Spleen (tissue), 7 donors: Measurements from ENCODE around the gene HBZ.

ENCODE experiments used
- CTCF ChIP-seq, 11 experiments: fragments of 200-600 bp in 7 of 11; fragments of 450-650 bp in 4 of 11; sonication (generic) in 4 of 11; IDR thresholded peaks in 8 of 11; conservative IDR thresholded peaks in 3 of 11; 1 replicate in 7 of 11; 2 replicates in 4 of 11; pipeline versions ENCODE4 v1.4.0 to v1.8.0; 2016 to 2021; ENCODE audit warnings: antibody characterized with exemption in 11 of 11, inconsistent platforms in 4 of 11, mild to moderate bottlenecking in 1 of 11
- POLR2A ChIP-seq, 3 donors: fragments of 450-650 bp; IDR thresholded peaks; one replicate each; pipeline ENCODE4 v1.5.1; 2017; ENCODE audit warnings: antibody characterized with exemption in 3 of 3, mild to moderate bottlenecking in 1 of 3
- donor health status: DM: no; HTN: no; CAD: no; lungs with moderate emphysema.
- donor health status: DM: no; HTN: no; CAD: no.
- donor health status: DM: no; HTN: no; CAD: no.

- TF ChIP-seq CTCF (IDR thresholded peaks at IDR 0.05 in 8 of 11, conservative IDR thresholded peaks at IDR 0.05 in 3 of 11): peak in 1 of 11 experiments; percentile 23
- TF ChIP-seq POLR2A (IDR thresholded peaks at IDR 0.05): no peak
Measured at GRCh38 chr16:188674-189073, 36.2 kb downstream of the HBZ start.
